Sciatic nerve (tissue), 2 donors: Measurements from ENCODE around the gene KLHDC7A. TPM values are rescaled to one million over a fixed set of nuclear protein-coding genes. Genes with fewer than 3 reads are reported as not detected.
"Not testable (repeated sequence)": the region's sequence is repeated elsewhere in the genome, so short reads cannot be mapped to it uniquely, and the experiment has no call there.

Experiments used
- ATAC-seq: fragments of 200-7000 bp; cut with Tn5 transposase; one replicate; pipeline ENCODE4 v1.9.1; 2020; ENCODE audit warnings: mild to moderate bottlenecking, moderate library complexity
- DNase-seq: peaks from one replicate; pipeline ENCODE4 v3.0.0-alpha.2; 2020; ENCODE audit warnings: low spot score
- intact Hi-C: fragments of 100-400 bp; cut with DNase I; formaldehyde crosslinking; loops from one replicate; pipeline ENCODE4 v1.14.2; 2022
- total RNA-seq: library from RNA; stranded (reverse); fragmentation: NEBNext Ultra II Directional; extraction: Animal tissue kit (Norgen Biotek cat#: 25700); gene quantifications from one replicate; pipeline ENCODE4 v1.2.1, GENCODE V29; 2021
- donor health status: DM: no; HTN: no; CAD: no.
- donor health status: DM: no; HTN: no; CAD: no.

KLHDC7A gene
- not detected for total RNA-seq

DNA sequence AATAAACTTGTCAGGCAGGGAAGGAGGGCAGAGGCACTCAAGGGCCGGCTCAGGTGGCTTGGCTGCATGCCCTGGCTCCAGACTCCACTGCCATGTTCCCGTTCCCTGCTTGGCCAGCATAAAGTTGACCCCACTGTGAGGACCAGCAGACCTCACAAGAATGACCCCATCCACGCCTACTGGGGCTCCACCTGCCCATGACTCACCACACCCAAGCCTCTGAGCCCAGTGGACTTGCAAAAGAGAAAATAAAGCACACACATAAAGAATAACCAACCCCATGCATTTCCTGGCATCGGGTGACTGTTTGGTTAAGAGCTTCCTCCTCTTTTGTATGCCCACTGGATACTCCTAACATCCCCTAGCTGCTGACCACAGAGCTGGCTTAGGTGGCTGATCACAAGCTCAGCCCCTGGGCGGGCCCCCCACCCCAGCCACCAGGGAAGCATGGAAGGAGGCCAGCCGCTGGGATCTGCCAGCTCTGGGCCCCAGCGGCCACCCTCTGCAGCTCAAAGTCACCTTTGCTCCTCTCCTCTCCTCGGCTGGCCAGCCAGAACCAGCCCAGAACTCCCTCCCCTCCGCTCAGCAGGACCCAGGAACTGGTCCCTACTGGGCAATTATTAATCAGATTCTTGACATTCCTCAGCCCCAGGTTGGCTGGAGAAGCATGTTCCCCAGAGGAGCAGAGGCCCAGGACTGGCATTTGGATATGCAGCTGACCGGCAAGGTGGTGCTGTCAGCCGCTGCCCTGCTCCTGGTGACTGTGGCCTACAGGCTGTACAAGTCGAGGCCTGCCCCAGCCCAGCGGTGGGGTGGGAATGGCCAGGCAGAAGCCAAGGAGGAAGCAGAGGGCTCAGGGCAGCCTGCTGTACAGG lies at the start of gene KLHDC7A:
Gene KLHDC7A (plus strand): TSS at position 616 of the 875 bp plus-strand sequence. CDS start 52 bp downstream, at position 668.
- DNase-seq (no peak), ATAC-seq (peak; percentile 45)
- intact Hi-C loops: no loop called here

DNA sequence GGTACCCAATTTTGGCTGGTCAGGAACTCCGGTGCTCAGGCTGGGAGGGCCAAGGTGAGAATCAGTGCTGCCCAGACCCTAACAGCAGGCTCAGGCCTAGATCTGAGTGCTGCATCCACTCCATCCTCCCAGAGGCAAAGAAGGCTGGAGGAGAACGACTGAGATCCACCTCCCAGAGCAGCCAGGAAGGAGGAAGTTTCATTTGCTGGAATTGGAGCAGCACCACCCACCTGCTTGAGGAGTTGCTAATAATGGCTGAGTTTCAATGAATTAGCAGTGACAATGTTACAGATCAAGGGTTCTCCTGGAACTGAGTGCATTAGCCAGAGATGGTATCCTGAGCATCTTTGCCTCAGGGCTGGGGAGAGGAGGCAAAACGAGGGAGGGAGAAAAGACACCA lies 46.7 kb upstream of the KLHDC7A start:
- intact Hi-C loops: no loop called here
- no peak for DNase-seq
- ATAC-seq: no peak

DNA sequence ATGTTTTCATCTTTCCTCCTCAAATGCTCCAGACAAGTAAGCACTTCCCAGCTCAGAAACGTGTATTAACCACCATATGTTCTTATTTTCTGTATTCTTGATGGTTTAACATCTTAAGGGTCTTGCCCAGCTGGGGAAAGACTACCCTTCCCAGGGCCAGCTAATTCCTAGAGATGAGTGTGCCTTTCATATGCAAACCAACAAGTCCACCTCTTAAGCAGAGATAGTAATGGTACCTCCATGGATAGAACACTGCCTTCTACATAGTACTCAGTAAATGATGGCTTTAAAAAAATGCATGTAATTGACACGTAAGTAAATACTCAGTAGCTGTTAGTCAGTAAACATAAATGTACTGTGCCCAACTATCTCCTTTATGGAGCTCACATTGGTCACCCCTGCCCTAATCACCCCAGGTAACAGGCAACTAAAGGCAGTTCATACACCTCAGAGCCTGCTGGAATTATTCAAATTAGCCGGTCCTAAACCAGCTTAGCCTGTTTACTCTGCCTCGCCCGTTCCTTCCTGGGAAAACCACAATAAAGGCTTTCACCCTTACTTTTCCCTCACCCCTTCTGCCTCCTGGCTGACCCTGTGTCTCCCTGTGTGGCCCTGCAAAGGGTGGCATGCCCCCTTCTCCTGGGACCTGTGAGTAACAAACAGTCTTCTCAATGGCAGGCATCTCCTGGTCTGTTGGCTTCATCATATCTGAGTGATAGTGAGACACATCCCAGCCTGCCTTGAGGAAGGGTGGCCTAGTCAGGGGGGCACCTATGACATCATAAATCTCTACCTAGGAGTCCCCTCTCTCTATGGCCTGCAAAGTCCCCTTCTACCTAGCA lies 40.1 kb upstream of the KLHDC7A start:
- intact Hi-C loops: no loop called here
- ATAC-seq (no peak), DNase-seq (no peak)

DNA sequence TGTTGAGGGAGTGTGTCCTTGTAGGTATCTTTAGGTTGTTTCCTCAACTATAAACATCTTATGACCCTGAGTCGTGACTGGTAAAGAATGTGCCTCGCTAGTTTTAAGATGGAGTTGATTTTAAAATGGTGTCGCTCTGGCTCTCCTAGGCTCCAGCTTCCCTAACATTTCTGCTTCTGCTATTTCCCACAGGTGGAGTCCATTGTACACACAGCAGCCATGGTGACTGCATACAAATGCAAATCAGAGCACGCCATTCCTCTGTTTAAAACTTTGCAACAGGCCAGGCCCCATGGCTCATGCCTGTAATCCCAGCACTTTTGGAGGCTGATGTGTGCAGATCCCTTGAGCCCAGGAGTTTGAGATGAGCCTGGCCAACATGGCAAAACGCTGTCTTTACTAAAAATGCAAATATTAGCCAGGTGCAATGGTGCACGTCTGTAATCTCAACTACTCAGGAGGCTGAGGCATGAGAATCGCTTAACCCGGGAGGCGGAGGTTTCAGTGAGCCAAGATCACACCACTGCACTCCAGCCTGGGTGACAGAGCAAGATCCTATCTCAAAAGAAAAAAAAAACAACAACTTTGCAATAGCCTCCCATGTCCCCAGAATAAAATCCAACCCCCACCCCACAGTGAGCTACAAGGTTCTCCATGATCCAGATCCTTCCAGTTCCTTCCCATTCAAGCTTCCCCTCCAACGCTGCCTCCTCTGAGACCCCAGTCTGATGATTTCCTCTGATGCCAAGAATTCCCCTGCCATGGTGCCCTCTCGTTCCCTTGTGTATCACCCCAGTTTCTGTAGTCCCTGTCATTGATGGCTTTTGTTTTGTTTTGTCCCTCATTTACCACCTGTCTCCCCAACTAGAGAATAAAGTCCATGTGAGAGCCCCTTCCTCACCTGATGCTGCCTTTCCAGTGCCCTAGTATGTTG lies 36.9 kb upstream of the KLHDC7A start:
- ATAC-seq (no peak), DNase-seq (no peak)
- intact Hi-C loops: no loop called here

DNA sequence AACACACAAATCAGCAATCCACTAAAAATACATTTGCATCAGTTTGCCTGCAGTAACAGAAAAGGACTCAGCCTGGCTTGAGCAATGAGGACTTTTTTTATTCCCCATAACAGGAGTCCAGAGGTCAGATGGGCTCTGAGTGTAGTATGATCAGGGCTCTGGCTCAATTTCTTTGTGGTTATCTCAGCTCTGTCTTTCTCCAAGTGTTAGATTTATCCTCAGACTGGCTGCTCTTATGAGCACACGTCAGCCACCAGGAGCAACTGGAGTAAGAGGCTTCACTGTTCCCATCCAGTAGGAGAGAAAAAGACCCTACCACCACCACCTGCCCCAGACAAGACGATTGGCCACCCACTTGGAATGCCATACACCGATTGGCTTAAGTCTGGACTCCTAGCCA lies 36.2 kb upstream of the KLHDC7A start:
- no peak for ATAC-seq
- intact Hi-C loops: no loop called here
- no peak for DNase-seq

DNA sequence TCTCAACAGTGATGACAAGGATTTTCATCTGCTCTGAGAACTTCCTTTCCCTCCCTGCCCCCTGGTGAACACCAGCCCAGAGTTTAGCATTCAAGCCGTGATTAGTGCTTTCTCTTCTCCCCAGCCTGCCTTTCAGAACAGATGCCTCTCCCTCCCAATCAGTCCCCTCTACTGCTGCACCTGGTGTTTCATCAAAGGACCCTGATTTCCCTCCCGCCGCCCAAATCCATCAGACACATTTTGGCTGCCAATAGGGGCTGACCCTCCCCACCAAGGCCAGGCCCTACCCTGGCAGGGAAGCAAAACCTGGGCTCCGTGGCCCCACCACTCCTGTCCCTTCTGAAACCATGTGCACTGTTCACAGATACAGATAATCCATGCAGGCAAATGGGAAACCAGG lies 34.0 kb upstream of the KLHDC7A start:
- intact Hi-C loops: no loop called here
- ATAC-seq (no peak), DNase-seq (no peak)

DNA sequence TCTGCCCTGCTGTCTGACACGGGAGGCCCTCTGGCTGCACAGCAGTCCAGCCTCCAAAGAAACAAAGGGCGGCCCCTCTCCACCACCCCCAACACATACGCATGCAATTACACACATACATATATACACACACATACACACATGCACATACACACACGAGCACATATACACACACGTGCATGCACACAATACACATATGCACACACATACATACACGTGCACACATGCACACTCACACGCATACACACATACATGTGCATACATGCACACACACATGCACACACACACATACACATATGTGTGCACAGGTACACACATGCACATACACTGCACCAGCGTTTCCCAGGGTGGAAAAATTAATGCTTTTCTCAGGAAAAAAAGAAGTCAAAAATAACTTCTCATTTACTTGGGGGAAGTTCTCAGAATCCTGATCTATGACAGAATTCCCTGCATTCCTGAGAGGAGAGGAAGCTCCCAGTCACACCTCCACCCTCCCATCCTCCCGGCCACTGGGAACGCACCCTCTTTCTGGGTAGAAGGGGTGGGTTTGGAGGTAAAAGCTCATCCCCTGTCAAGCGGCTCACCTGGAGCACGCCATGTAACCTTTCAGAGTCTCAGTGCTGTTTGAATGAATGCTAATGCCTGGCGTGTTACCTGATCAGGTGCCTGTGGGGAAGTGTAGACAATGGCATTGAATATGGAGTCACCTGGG lies 33.1 kb upstream of the KLHDC7A start:
- no peak for ATAC-seq
- intact Hi-C loops: no loop called here
- no peak for DNase-seq

DNA sequence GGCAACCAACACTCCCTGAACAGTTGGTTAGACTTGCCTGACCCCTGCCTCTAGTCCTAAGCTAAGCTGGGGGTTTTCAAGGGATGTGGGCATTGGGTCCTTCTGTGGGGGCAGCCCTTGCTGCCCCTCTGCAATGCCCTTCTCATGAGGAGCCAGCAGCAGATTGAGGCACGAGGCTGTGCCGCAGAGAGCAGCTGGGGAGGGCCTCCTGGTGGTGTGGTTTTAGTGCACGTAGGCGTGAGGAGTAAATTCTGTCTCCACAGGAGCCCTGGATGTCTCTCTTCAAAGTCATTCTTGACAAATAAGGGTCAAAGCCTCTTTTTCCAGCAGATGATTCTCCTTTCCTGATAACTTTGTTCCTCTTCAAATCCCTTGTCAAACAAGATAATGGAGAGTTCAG lies 31.8 kb upstream of the KLHDC7A start:
- no peak for ATAC-seq
- DNase-seq: no peak
- intact Hi-C loops: no loop called here

DNA sequence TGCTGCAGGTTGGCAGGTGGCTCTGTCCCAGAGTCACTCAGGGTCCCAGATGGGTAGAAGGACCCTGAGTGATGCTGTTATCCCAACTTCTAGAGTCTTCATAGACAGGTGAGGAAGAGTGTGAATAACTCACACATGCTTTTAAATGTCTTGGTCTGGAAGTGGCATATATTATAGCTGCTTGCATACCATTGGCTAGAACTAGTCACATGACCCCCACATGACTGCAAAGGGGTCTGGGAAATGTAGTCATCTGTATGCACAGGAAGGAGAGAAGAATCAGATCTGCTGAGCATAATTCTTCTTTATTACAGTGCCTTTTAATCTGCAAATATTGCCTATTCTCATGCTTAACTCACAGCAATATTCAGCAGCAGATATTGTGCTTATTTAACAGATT lies 28.2 kb upstream of the KLHDC7A start:
- ATAC-seq (no peak), DNase-seq (no peak)
- intact Hi-C loops: no loop called here

DNA sequence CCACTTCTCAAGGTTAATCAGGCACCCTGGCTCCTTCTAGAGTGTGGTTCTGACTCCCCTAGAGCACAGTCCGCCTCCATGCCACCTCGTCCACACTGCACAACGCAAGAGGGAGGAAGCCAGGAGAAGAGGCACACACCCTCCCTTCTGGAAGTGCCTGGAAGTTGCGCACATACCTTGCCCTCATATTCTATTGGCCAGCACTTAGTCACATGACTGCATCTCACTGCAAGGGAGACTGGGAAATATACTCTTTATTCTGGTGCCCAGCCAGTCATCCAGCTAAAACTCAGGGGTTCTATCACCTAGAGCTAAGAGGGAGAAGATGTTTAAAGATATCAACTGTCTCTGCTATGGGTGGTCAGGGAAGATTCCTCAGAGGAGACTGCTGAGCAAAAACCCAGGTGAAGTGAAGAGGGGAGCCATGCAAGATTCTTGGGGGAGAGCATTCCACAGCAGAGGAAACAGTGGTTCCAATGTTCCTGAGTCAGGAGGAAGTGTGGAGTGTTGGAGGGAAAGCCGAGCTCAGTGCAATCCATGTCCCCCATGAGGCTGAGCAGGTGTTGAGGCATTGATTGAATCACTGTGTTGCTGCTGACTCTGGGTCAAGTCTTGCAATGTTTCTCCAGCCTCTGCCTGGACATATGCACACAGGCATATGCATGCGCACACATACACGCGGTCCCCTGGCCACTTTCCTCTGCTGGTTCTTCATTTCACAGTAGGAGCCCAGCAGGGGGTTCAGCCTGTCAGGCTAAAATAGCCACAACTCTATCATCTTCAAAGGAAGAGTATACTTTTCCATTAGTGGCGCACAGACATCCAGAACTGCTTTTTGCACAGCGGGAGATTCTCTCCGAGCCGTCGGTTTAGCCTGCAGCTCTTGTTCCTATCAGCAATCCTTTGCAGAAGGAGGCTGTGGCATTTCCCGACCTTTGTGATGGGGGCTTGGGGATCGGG lies 22.3 kb upstream of the KLHDC7A start:
- intact Hi-C loops: no loop called here
- DNase-seq (no peak), ATAC-seq (no peak)

DNA sequence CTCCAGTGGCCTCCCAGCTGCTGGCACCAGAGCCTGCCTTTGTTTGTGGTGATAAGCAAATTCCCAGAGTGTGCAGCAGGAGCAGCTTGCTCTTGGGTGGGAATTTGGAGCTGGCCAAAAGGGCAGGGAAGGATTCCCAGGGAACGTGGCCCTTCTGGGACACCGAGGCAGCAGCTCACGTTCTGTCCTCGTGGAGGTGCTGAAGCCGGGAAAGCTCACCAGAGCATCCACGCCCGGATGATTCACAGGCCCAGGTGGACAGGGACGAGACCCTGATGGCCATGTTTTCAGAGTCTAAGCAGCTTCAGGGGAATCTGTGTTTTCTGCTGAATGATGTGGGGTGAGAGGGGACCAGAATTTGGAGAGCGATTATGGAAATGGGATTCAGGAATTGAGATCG lies 19.1 kb upstream of the KLHDC7A start:
- no peak for ATAC-seq
- no peak for DNase-seq
- intact Hi-C loops: no loop called here

DNA sequence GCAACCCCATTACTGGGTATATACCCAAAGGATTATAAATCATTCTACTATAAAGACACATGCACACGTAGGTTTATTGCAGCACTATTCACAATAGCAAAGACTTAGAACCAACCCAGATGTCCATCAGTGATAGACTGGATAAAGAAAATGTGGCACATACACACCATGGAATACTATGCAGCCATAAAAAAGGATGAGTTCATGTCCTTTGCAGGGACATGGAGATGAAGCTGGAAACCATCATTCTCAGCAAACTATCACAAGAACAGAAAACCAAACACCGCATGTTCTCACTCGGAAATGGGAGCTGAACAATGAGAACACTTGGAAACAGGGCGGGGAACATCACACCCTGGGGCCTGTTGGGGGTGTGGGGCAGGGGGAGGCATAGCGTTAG lies 18.2 kb upstream of the KLHDC7A start:
- ATAC-seq, intact Hi-C loops, DNase-seq: not testable (repeated sequence)

DNA sequence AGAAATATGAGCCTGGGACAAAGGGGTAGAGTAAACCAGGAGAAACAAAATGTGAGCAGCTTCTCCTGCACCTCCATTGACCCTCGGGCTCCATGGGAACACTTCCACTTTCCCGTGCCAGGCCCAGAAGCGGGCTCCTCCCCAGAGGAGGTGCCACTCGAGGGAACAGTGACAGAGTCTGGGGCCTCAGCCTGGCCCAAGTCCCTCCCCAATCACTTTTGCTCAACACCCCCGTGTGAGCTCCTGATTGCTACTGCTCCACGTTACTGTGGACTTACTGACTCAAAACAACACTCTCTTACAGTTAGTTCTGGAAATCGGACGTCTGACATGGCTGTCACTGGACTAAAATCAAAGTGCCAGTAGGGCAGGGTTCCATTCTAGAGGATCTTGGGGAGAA lies 17.7 kb upstream of the KLHDC7A start:
- intact Hi-C loops: no loop called here
- DNase-seq: no peak
- ATAC-seq: no peak

DNA sequence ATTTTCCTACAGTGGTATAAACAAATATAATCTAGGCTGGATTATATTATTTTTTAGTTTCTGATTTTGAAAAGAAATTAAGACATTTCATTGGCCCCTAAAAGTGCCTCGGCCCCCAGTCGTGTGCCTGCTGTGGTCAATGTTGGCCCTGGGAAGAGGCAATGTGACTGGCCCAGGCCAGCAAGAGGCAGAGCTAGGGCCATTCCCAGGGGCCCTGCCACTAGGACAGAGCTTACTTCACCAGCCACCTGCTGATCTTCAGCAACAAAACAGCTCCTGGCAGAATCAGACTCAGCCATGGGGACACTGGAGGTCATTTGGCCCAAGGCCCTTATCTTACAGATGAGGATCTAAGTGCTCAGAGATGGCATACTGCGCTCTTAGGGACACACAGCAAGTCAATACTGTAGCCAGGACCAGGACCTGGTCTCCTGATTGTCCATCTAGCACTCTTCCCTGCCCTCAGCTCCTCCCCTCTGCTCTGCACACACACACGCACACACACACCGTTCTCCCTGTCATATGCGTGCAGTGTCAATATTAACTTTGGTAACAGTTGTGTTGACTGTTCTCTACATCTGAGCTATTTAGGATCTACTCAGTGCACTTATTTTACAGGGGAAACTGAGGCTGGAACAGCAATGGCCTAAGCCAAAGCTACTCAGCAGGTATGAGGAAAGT lies 16.6 kb upstream of the KLHDC7A start:
- no peak for DNase-seq

DNA sequence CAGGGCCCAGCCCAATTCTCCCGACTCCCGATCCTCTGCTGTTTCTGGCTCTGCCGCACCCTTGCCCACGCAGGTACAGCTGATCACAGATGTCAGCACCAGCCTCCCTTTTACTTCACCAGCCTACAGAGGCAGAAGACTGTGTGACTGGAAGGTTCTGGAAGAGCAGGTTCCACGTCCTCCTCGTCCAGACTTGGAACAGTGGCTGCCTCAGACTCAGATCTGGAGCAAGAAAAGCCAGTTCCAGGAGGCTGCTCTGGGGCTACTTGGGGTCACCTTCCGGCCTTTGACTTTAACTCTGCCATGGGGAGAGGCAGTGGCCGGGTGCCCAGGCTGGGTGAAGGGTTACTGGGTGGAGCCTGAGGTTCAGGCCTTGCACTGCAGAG lies 16.1 kb upstream of the KLHDC7A start:
- intact Hi-C loops: no loop called here
- DNase-seq (no peak), ATAC-seq (peak; percentile 55)

More for the DNA sequence above, 16.6 kb upstream of the KLHDC7A start:
- no peak for ATAC-seq
- intact Hi-C loops: no loop called here

DNA sequence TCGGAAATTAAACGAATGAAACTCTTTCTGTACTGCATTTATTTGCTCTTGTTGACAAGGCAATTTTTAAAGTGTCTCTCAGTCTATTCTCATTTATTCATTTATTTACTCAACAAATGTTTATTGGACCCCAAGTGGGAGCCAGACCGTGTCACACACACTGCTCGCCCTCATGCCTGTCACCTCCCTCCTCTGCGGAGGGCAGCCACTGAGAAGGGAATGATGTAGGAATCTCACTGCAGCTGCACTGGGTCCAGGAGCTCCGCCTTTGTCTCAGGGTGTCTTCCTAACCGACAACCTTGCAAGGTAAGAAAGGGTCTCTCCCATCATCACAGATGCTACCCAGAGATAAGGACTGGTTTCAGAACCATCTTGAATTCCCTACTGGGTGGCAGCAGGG lies 14.1 kb upstream of the KLHDC7A start:
- DNase-seq: no peak
- intact Hi-C loops: no loop called here

DNA sequence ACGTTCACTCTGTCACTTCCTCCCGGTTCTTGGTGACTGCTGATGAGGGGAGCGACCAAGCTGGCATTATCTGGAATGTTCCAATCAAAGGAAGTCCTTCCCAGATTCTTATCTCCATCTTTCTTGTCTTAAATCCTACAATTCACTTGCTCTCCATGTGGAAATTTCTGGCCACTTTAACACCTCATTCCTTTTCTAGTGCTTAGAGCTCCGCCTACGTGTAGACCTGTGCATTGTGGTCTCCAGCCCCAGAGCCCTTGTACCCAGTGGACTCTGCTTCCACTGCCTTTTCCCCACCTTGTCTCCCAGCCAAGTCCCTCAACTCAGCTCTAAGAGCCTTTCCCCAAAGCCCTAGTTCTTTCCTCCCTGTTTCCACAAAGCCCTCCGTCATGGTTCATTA lies 12.2 kb upstream of the KLHDC7A start:
- DNase-seq: no peak
- no peak for ATAC-seq
- intact Hi-C loops: no loop called here

More for the DNA sequence above, 14.1 kb upstream of the KLHDC7A start:
- no peak for ATAC-seq
